HG03175 (cell line): ENCODE data around the gene LSM12.
"Not testable (repeated sequence)": the region's sequence is repeated elsewhere in the genome, so short reads cannot be mapped to it uniquely, and the experiment has no call there.

Experiments used
- ATAC-seq: cut with Tn5 transposase; IDR thresholded peaks from one replicate; pipeline ENCODE4 v1.9.1; 2021; ENCODE audit warnings: mild to moderate bottlenecking, moderate library complexity; ENCODE audit not compliant: unreplicated experiment

LSM12 gene

DNA sequence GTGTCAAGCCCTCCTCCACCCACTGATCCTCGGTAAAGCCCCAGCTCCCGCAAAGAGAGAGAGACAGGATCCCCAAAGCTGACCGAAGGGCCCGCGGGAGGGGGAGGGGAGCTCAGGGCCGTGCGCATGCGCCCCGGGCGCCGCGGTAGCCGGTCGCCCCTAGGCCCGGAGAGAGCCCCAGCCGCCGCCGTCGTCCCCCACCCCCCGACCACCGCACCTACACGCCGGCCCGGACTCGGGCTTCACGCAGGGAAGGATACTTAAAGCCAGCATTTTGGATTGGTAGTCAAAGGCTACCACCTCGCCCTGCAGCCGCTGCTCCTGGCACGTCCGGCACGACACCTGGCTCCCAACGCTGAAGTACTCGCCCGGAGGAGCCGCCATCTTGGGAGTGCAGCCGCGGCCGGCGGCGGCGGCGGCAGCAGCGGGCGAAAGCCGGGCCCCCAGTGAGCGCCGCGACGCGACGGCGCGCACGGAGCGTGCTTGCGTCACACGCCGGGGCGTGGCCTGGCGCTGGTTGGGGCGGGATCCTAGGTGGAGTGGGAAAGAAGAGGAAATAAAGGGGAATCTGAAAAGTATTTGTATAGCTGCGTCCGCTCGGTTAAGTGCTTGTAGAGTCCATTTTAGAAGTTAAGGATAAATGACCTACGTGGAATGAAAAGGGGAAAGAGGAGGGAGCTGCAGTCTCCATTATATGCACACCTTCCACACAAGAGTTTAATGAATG is at the start of gene LSM12:
Gene LSM12 (minus strand): TSS at position 468 of the 727 bp plus-strand sequence. CDS start 84 bp downstream, at position 384.
- peak; percentile 62 for ATAC-seq

- no peak for ATAC-seq
Measured at GRCh38 chr17:44115585-44116415, 49.3 kb upstream of the LSM12 start.

- ATAC-seq: no peak
Measured at GRCh38 chr17:44113868-44114840, 47.7 kb upstream of the LSM12 start.

GRCh38 chr17:44113382-44113781 is 46.9 kb upstream of the LSM12 start:
- ATAC-seq: no peak

DNA sequence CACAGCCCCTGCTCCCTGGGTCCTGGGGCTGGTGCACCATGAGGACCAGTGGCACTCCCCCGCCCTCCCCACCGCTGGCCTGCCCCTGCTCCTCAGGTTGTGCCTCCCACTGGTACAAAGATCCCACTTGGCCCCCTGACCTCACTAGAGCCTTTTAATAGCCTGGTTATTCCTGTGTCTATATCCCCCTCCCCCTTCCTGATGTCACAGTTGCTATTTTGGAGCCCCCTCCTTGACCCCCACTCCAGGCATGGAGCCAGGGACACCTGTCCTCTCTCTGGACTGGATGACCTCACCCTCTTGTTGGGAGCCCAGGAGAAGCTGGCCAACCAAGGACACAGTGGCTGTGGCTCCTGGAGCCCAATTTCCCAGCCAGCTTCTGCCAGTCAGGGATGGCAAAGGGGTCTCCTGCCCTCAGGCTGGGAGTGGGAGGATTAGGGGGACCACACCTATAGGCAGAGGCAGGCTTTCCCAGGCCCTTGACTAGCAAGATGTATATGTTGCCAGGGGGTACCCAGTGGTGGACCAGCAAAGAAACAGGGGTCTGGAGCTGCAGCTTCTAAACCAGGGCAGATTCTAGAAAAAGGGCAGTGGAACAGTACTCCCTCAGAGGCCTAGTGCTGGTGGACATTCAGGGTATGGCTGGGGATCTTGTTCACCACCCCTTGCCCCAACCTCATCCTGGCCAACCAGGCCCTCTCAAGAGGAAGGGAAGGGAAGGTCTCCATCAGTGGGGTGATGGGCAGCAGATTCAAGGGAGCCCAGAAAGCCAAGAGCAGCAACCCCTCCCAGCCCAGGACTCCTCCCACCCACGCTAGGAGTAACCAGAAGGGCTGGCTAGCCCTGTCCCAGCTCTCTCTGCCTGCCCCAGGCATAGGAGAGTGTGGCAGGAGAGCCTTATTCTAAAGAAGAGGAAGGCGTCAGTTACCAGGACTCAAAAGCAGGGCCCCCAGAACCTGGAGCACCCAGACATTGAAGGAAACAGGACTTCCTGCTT is 46.1 kb upstream of the LSM12 start:
- no peak for ATAC-seq

DNA sequence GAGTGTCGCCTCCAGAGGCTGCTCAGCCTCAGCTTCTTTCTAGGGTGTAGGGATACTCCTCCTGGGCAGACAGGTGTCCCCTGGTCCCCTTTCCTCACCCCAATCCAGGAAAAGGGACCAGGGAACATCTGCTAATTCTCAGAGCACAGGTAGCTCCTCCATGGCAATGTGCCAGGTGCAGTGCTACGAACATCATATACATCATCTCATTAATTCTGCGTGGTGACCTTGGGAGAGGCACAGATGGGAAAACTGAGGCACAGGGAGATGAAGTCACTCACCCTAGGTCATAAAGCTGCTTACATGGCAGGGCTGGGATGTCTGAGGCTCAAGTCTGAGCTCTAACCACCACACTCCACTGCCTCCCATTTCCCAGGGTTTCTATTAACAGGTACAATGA is 45.3 kb upstream of the LSM12 start:
- no peak for ATAC-seq

- ATAC-seq: peak; percentile 63
Measured at GRCh38 chr17:44110823-44111633, 44.6 kb upstream of the LSM12 start.

GRCh38 chr17:44110011-44110686 is 43.7 kb upstream of the LSM12 start:
- ATAC-seq: no peak

DNA sequence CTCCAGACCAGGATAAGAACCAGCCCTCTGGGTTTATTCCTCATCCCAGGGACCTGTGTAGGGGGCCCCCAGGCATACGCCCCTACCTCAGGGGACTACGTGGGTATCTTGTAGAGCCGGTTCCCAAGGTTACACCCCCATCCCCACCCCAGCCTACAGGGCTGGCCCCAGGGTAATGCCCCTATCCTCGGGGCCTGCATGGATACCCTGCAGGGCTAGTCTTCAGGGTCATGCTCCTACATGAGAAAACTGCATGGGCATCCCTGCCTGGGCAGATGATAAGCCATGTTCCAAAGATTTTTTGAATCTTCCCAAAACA is 42.8 kb upstream of the LSM12 start:
- no peak for ATAC-seq

- ATAC-seq: no peak
Measured at GRCh38 chr17:44108440-44109311, 42.2 kb upstream of the LSM12 start.

DNA sequence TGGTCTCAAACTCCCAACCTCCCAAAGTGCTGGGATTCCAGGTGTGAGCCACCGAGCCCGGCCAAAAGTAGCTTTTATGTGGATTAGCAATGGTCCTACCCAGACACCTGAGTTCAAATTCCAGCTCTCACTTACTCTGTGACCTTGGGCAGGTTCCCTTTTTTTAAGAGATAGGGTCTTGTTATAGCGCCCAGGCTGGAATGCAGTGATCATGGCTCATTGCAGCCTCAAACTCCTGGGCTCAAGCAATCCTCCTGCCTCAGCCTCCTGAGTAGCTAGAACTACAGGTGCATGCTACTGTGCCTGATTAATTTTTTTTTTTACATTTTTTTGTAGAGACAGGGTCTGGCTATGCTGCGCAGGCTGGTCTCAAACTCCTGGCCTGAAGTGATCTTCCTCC is 40.3 kb upstream of the LSM12 start:
- no peak for ATAC-seq

DNA sequence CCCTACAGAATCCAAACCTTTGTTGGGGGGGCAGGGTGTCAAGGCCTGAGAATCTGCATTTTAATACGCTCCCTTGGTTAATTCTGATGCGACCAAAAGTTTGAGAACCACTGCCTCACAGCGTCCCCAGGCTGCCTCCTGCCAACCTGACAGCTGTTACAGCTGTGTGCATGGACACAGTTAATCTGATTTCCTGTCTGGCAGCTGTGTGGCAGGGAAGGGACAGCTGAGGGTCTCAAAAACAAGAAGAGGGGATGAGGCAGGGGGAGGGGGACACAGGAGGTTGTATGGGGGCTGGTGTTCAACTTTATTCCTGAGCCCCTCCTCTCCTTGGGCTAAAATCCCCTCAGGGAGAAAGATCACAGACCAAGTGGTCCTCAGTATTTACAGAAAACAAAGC is 39.5 kb upstream of the LSM12 start:
- no peak for ATAC-seq

- ATAC-seq: no peak
Measured at GRCh38 chr17:44105483-44105882, 39.0 kb upstream of the LSM12 start.

DNA sequence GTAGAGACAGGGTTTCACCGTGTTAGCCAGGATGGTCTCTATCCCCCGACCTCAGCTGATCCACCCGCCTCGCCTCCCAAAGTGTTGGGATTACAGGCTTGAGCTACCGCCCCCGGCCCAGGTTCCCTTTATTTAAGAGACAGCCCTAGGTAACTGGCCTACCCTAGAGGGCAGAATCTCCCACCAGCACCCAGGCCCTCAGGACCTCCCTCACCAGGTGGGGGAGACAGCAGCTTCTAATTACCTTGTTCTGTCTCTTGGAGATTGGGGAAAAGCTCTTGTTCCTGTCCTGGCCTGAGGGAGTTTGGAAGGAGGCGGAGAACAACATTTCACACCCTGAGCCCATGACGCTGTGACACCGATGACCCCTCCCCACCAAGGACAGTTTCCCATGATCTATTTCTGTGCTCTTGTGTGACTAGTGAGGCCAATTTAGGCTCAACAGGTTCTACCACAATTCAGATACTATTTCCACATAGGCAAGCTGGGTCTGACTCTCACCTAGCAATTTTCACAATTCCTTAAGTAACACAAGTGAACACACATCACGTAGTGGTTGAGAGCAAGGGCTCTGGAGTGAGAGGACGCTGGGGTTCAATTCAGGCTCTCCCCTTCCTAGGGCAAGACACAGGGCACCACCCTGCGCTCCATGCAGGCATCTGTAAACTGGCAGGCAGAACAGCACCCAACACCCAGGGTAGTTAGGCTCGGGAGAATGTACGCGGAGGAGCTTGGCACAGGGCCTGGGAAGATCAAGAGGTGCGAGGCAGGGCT is 36.6 kb upstream of the LSM12 start:
- ATAC-seq: no peak

DNA sequence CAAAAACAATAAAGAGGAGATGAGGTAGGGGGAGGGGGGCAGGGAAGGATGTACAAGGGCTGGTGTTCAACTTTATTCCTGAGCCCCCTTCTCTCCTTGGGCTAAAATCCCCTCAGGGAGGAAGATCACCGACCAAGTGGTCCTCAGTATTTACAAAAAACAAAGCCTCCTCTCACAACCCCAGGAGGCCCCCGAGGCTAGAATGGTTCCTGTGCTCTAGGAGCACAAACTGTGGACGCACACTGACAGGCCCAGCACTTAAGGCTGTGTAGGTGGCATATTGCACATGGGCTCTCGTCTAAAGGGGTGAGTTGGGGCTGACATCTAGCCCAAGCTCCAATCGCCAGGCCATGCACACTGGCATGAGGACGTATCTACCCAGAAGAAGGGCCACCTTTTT is 35.4 kb upstream of the LSM12 start:
- ATAC-seq: not testable (repeated sequence)

- ATAC-seq: no peak
Measured at GRCh38 chr17:44097110-44097958, 30.9 kb upstream of the LSM12 start.
